ENCODE measurements around the gene FAP.

FAP gene

GRCh38 chr2:162185541-162186232, 57.6 kb downstream of the FAP start:
- no peak for DNase-seq

DNA sequence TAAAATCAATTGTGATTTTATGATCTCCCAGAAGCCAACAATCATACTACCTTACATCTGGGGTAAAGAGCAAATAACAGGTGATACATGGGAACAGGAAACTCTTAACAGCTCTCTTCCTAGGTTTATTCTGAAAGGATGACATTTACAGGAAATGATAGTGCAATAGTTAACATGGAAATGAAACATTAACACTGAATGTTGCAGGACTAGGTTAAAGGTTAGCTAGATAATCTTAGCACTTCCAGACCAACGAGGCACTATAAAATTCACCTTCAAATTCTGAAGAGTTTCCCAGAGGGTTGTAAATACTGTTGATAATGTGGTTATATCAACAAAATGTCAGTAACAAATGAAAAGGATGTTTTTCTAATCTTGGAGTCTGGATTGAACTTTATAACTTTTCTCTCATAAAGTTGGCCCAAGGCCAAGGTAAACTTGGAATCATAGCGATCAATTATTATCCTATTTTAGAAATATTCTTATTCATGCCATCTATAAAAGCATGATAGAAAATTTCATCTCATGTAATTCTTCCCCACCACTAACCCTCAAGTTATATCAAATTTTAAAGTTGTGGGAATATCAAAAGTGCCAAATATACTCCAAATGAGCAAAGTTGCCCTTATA, 58.3 kb downstream of the FAP start:
- no peak for DNase-seq

- DNase-seq = no peak
Measured at GRCh38 chr2:162184359-162184758, 58.9 kb downstream of the FAP start.

- DNase-seq = no peak
Measured at GRCh38 chr2:162182395-162182794, 60.9 kb downstream of the FAP start.

GRCh38 chr2:162177301-162177700, 65.9 kb downstream of the FAP start:
- DNase-seq = no peak

DNA sequence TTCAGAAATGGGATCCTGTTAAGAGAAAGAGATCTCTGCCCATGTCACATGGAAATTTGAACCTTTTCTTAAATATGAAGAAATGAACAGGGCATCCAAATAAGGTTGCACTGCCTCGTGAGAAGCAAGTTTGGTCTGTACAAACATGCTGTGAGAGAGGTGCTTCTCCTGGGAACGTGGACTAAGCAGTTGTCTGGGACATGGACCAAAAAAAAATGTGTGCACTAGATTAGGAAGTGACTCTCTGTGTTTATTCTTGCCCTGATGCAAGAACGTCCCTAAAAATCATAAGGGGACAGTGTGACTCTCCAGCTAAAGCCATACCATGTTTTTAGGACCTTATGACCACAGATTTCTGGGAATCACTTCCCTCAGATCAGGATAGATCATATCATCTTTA, 67.5 kb downstream of the FAP start:
- no peak for DNase-seq

DNA sequence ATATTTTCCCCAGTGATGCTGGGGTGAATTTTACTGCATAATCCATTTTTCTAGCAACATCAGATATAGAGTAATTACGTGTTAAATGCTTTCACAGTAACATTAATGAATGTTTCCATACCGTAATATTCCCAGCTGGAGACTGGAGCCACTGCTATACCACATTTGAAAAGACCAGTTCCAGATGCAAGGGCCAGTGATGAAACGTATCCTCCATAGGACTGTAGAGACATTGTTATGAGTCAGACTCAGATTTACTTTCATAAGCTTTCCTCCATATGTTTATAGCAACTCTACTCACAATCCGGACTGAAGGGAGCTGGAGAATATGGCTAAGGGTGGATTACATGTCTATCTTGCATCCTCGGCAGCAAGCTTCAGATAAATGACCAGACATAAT, 68.5 kb downstream of the FAP start:
- DNase-seq = no peak

- no peak for DNase-seq
Measured at GRCh38 chr2:162172802-162173370, 70.4 kb downstream of the FAP start.

- DNase-seq = no peak
Measured at GRCh38 chr2:162166745-162167144, 76.5 kb downstream of the FAP start.

- DNase-seq = no peak
Measured at GRCh38 chr2:162166174-162166573, 77.1 kb downstream of the FAP start.

DNA sequence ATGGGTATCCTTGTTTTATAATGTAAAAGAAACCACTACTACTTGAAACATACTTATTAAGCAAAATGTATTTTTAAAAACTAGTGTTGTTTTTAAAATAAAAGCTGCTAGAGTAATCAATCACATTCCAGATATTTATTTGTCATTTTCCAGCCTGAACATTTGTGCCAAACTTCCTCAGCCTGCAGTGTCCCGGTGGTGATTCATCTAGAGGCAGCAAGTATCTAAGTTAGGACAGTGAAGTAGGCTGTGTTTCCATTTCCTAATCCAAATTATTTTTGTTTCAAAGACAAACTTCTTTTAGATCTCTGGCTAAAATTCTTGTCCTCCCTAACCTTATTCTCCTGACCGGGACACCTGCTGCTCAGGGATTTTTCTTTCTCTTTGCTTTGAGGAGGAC, 78.4 kb downstream of the FAP start:
- no peak for DNase-seq

GRCh38 chr2:162159446-162159845, 83.8 kb downstream of the FAP start:
- DNase-seq = no peak

DNA sequence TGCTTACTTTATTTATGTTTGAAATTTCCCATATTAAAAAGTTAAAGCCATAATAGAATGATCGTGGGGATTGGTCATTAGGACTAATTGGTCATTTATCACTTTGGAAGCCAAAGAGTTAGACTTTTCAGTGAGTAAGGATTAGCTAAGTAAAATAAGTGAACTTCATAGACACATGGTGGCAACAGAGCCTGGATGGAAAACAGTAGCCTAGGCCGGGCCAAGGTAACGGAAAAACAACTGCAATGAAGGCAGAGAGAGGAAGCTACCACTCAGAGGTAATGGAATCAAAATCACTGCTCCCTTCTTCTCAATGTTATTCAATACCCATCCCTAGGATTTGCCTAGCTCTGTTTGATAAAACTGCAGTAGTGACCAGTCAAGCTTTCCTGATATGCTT, 87.1 kb downstream of the FAP start:
- no peak for DNase-seq

GRCh38 chr2:162155093-162155492, 88.2 kb downstream of the FAP start:
- no peak for DNase-seq

- peak; percentile 31 for DNase-seq
Measured at GRCh38 chr2:162153608-162154224, 89.5 kb downstream of the FAP start.

DNA sequence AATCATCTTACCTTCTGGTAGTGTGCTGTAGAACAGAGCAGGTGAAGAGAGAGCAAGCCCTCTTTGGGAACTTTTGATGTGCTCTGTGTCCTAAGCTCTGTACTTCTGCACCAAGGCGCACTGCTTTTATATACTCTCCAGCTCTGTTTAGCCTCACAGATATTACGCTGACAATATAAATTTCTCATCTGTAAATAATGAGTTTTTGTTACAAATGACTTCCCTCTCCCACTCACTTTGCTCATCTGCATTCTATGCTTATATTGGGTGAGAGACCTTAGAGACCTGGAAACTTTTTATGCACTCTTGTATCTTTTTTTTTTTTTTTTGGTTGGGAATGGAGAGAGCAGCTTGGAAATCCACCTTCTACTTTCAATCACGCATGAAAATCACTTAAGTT, 91.1 kb downstream of the FAP start, which contains the start of gene GCG:
GCG (minus strand) TSS at position 101 of the 400 bp plus-strand sequence. CDS start 3,069 bp downstream, outside the sequence.
- DNase-seq = no peak

GRCh38 chr2:162149940-162150339, 93.3 kb downstream of the FAP start:
- no peak for DNase-seq

DNA sequence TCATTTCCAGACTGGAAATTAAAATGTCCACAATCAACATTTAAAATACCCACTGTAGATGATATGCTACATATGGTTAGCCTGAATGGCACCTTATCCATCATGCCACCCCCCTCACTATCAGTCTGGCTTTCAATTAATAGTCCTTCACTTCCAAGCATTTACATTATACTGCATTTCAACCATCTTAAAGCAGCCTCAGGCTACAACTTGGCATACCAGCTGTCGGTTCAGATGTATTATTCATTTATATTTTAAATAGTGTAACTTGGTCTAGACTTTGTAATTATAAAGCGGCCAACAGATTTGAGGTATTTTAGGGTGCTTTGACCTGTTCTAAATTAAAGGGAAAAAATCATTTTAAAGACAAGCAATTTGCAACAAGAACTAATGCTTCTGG, 93.8 kb downstream of the FAP start:
- no peak for DNase-seq

GRCh38 chr2:162148956-162149355, 94.3 kb downstream of the FAP start:
- DNase-seq = no peak

GRCh38 chr2:162143969-162144368, 99.3 kb downstream of the FAP start:
- no peak for DNase-seq

DNA sequence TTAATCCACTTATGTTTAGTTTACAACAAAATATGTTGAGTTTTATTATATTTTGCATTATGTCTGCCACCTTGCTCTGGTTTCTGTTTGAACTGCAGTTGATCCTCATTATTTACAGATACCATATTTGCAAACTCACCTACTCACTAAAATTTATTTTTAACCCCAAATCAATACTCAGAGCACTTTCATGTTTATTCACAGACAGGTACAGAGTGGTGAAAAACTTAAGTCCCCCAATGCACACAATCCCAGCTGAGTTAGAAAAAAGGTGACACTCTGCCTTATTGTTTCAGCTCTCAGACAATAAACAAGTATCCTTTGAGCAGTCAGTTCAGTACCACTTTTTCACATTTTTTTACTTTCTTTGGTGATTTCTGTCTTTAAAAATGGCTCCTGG, 104.9 kb downstream of the FAP start:
- no peak for DNase-seq

DNA sequence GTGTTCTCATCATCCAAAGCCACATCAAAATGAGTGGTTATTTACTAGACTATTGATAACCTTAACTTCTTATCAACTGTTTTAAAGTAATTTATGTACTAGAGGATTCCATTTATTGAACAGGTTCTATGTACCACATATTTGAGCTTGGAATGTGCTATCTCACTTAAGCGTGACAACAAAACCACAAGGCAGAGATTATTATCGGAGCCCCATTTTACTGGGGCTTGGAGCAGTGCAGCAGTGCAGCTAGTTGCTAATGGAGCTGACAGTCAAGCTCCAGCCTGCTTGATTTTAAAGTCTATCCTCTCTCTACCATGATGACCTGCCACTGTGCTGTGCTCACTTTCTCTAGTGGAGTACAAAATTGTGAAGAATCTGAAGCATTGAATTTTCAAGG, 115.8 kb downstream of the FAP start:
- DNase-seq = no peak

DNA sequence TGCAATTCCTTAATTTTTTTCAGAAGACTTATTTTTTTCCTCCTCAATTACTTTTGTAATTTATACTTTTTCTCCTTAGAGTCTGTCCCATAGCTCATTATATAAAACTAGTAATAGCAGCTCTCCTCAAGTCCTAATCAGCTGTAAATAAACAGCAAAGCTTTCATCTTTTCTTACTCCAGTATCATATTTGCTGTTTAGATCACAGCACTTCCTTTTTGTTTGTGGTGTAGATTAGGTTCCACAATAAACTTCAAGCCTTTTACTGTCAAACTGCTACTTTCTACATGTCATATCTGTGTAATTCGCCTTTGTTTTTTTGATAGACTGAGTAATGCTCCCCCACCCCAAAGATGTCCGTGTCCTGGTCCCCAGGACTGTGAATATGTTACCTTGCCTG, 116.7 kb downstream of the FAP start:
- no peak for DNase-seq

DNA sequence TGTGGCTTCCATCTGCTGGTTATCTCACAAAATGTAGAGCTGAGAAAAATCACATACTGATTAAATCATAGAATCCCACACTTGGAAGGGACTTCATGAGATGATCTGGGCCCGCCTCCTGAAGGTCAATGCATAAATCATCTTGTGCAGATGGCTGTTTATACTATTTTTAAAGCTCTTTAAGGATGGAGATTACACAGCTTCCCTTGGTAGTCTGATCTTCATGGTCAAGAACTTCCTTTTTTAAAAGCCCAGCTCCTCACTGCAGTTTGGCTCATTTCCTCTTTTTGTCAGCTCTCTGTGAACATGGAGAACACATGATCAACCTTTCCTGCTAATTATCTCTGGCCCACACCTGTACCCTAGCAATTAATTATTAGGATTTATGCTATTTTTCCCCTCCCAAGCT, 117.1 kb downstream of the FAP start:
- DNase-seq = no peak
